GM18873 (cell line): Measurements from ENCODE around the gene SFRP2.

ENCODE experiments used
- ATAC-seq: cut with Tn5 transposase; IDR thresholded peaks from one replicate; pipeline ENCODE4 v1.9.1; 2021; ENCODE audit warnings: mild to moderate bottlenecking, moderate library complexity, moderate number of reproducible peaks; ENCODE audit not compliant: unreplicated experiment, low FRiP score

SFRP2 gene, protein sequence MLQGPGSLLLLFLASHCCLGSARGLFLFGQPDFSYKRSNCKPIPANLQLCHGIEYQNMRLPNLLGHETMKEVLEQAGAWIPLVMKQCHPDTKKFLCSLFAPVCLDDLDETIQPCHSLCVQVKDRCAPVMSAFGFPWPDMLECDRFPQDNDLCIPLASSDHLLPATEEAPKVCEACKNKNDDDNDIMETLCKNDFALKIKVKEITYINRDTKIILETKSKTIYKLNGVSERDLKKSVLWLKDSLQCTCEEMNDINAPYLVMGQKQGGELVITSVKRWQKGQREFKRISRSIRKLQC

GRCh38 chr4:153788413-153789276, at the start of gene SFRP2:
SFRP2 (minus strand) TSS chr4:153789083; CDS start chr4:153788835, 248 bp downstream.
- ATAC-seq = no peak

- no peak for ATAC-seq
Measured at GRCh38 chr4:153838564-153838963, 49.7 kb upstream of the SFRP2 start.

DNA sequence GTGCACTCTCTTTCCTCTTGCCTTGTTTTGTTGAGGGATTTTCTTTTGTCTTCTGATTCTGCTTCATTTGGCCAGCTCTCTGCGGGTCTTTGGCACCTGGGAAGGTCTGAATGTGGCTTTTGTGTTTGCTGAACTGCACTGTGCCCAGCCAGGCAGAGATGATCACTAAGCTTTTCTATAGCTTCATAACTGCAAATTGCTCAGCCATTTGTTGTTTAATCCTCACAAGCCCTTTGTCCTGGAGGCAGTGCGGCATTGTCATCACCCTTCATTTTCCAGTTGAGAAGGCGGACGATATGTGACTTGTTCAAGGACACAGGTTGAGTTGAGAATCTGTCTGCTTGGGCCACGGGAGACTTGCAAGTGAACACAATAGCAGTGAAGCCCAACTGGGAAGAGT, 46.0 kb upstream of the SFRP2 start:
- no peak for ATAC-seq

DNA sequence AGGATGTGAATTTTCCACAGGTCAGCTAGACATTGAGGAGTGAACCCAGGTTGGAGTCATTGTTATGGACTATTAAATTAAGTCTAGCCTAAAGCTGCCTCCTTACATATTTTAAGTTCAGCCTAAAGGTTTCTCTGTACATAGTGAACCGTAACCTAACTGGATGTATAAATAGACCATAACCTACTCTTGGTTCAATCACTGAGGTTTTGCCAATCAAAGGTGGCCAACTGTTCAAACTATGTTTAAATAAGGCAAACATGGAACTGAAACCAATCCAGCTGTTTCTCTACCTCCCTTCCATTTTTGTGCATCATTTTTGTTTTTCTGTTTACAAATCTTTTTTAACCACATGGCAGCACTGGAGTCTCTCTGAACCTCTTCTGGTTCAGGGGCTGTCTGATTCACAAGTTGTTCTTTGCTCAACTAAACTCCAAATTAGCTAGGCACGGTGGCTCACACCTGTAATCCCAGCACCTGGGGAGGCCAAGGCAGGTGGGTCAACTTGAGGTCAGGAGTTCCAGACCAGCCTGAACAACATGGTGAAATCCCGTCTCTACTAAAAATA, 43.9 kb upstream of the SFRP2 start:
- no peak for ATAC-seq

- ATAC-seq = no peak
Measured at GRCh38 chr4:153832054-153832453, 43.2 kb upstream of the SFRP2 start.

DNA sequence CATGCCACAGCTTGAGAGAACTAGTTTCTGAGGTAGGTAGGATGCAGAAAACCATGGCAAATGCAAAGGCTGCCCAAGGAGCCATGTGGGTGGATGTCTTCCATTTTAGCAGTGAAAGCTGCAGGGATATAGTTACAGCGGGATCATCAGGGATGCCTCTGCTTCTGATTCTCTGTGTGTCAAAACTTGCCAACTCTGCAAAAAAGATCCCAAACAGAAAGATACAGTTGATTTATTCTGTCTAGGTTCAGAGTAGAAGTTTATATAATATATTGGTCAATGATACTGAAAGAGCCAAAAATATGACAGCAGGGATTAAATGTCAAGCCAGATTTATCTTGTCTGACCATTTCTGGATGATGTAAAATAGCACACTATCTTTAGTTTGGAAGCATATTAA, 42.4 kb upstream of the SFRP2 start:
- no peak for ATAC-seq

GRCh38 chr4:153825691-153826090, 36.8 kb upstream of the SFRP2 start:
- ATAC-seq = no peak

DNA sequence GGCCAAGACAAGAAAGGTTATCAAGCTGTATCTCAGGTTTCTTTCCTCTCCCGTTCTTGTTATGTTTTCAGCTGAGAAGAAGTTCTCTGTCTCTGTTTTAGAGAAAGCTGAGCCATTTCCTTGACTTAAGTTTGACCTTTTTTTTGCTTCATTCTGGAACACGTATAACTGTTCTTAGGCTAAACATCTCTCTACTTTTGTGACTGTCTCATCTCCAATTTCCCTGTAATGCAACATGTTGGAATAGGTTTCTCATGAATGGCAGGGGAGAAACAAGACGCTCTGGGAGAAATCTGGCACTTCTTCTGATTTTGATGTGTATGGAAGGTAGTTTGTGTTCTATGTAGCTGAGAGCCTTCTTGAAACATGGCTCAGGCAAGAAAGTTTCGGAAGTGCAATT, 36.2 kb upstream of the SFRP2 start:
- ATAC-seq = no peak

GRCh38 chr4:153824501-153824900, 35.6 kb upstream of the SFRP2 start:
- no peak for ATAC-seq

GRCh38 chr4:153823483-153823882, 34.6 kb upstream of the SFRP2 start:
- ATAC-seq = no peak

DNA sequence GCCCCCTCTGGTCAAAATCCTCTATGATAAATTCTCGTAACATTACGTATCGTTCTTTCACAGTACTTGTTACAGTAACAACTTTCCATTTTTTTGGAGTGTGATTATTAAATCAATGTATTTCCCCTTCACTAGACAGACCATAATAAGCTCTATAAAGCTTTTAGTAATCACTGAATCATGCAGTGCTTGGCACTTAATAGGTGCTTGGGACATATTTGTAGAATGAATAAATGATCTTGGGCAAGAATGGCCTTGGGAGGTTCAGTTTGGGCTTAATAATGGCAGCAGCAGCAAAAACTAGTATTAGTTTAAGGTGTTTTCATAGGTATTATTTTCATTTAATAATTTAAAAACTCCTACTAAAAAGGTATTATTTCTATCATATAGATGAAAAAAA, 33.4 kb upstream of the SFRP2 start:
- no peak for ATAC-seq

GRCh38 chr4:153817466-153817865, 28.6 kb upstream of the SFRP2 start:
- ATAC-seq = no peak

DNA sequence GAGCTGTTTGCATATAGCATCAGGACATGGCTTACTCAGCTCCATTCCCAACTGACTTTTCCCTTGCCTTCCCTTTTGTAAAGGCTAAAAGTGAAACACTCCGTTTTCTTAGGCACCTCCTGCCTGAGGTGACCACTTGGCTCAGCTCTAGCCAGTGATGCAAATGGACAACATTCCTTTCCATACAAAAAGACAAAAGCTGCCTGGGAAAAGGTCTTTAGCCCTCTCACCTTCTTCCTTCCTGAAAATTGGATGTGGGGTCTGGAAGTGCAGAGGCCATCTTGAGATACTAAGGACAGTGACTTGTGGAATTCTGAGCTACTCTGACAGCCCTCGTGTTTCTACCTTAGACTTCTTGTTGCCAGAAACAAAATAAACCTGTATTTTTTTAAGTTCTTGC, 27.7 kb upstream of the SFRP2 start:
- no peak for ATAC-seq

DNA sequence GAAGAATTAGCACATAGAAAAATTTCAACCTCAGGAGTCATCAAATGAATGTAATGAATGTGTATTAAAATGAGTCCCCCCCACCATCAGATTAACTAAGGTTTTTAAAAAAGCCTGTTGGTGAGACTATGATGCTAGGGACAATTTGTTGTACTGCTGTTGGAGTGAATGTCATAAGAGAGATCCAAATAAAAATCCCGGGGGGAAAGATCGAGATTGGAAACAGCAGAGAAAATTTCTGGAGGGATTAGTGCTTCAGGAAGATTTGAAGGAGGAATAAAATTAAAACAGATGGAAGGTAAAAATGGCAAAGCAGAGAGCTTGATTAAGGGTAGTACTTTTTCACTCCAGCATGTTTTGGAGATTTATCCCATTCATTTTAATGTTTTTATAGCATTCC, 25.9 kb upstream of the SFRP2 start:
- no peak for ATAC-seq

DNA sequence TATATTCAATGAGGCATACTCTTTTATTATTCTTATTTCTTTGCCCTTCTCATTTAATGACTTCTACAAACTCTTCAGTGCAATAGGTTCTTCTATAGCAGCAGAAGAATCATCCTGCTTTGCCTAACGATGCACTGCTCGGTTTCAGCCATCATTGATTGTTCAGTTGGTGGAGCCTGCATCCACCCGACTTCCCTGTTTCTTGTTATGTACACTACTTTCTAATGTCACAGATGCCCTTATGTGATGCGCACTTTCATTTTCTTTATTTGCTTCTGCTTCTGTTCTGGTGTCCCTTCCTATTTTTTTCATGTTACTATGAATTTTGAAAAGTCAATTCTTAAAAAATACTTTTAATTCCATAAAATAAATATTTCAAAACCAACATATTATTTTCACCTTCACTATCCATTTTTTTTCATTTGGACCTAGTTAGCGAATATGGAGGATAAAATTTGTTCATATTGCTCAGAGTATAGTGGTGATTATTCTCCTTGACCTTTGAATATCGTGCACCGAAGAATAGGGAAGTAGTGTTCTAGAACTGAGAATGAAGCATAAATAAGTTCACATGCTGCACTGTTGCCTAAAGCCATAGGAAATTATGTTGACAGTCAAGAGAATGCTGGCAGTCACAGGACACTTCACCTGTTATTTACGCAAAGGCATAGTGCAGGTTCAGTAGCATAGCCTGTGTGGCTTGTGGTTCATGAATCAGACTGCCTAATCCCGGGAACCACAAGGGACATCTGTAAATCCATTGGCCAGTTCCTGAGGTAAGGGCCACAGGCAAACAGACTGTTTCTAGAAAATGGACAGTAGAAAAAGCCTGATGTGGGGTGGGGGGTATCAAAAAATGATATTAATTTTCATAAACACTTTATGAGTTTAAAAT, 21.3 kb upstream of the SFRP2 start:
- no peak for ATAC-seq

GRCh38 chr4:153809307-153809706, 20.4 kb upstream of the SFRP2 start:
- ATAC-seq = no peak

DNA sequence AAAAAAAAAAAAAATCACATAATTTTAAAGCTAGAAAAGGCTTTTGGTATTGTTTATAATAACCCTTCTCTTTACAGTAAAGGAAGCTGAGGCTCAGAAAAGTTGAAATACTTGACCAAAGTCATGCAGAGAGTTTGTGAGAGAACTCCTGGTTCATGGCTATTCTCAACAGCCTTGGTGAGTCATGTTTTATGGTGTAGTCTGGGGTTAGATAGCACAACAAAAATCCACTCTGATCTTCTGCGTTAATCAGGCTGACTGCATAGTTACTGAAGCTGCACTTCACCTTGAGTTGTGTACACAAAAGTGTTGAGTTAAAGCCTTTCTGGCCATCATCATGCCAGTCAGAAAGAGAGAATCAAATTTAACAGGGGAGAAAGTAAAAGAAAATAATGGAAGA, 19.3 kb upstream of the SFRP2 start:
- ATAC-seq = no peak

DNA sequence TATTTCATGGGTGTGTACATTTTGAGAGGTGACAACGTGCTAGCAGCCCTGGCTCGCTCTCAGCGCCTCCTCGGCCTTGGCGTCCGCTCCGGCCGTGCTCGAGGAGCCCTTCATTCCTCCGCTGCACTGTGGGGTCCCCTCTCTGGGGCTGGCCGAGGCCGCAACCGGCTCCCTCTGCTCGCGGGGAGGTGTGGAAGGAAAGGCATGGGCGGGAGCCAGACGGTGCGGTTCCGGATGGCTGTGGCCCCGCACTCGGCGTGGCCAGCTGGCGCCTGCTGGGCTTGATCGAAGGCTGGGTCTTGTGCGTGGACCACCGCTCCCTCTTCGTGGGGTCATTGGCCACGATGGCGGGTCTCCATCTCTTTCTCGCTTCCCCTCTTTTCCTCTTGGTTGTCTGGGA, 17.2 kb upstream of the SFRP2 start:
- ATAC-seq = no peak

DNA sequence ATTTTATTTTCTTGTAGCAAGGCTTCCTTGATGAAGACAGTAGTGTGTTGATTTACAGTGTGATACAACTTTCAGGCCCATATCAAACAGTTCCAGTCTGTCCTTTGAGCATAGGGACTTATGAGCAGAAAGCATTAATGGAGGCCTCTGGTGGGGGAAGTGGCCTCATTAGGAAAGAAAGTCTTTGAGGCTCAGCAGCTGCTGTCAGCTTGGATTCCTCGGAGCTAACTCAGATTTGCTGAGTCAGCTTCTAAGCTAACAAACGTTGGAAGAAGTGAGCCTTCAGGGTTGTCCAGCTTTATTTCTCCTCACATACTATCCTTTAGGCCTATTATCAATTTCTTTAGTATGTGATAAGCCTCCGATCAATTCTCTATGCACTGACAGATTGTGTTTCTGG, 15.8 kb upstream of the SFRP2 start:
- ATAC-seq = no peak

DNA sequence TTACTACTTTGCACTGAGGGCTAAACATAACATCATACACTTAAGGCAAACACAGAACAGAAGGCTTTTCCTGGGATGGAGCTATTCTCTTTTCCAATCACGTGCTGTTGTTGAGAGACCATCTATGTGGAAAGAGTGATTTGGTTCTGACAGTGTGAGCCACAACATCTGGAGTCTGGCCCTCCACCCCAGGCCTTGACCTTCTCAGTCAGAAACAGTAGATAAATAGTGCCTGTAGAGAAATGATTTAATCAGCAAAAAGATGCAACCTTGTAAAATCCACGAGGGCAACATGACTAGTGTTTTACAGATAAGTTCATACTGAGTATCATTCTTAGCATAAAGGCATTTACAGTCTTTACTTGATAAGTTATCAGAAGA, 10.8 kb upstream of the SFRP2 start:
- ATAC-seq = no peak
